HEK293 (cell line): ENCODE results near the gene MBOAT7.

Experiments
- CTCF ChIP-seq: fragments of 450-650 bp; formaldehyde crosslinking; IDR thresholded peaks from 2 replicates; pipeline ENCODE4 v1.5.1; 2016; ENCODE audit warnings: missing biosample characterization, missing genetic modification characterization
- FEZF1 ChIP-seq: fragments of 450-650 bp; formaldehyde crosslinking; IDR thresholded peaks from 2 replicates; pipeline ENCODE4 v1.5.1; 2016; ENCODE audit warnings: missing biosample characterization, missing genetic modification characterization
- KLF9 ChIP-seq: fragments of 450-650 bp; formaldehyde crosslinking; IDR thresholded peaks from 2 replicates; pipeline ENCODE4 v1.5.1; 2016; ENCODE audit warnings: missing biosample characterization, missing genetic modification characterization, low read depth
- MEIS1 ChIP-seq: sonication (generic); formaldehyde crosslinking; IDR thresholded peaks from 2 replicates; pipeline ENCODE4 v1.8.1; 2022; ENCODE audit warnings: missing genetic modification reagents, mild to moderate bottlenecking, borderline replicate concordance
- SP3 ChIP-seq: fragments of 450-650 bp; formaldehyde crosslinking; IDR thresholded peaks from 2 replicates; pipeline ENCODE4 v1.5.1; 2016; ENCODE audit warnings: missing biosample characterization, missing genetic modification characterization
- TCF7L2 ChIP-seq: IDR thresholded peaks from 2 replicates; pipeline ENCODE4 v1.6.1; 2011; ENCODE audit warnings: low read depth, mild to moderate bottlenecking, inconsistent platforms, low read length, moderate library complexity, borderline replicate concordance
- WT1 ChIP-seq: fragments of 450-650 bp; formaldehyde crosslinking; IDR thresholded peaks from 2 replicates; pipeline ENCODE4 v1.5.1; 2016; ENCODE audit warnings: missing biosample characterization, missing genetic modification characterization
- ZBTB44 ChIP-seq: fragments of 450-650 bp; IDR thresholded peaks from 2 replicates; pipeline ENCODE4 v1.5.1; 2018; ENCODE audit warnings: missing biosample characterization, mild to moderate bottlenecking, missing genetic modification characterization
- ZNF274 ChIP-seq, 2 experiments: fragments of 200-500 bp in 1 of 2; fragments of 450-650 bp in 1 of 2; sonication (Bioruptor generic) in 1 of 2; formaldehyde crosslinking in 1 of 2; IDR thresholded peaks; 2 replicates each; pipeline versions ENCODE4 v1.5.1 to v1.6.1; 2014 to 2016; ENCODE audit warnings: borderline replicate concordance in 1 of 2, inconsistent platforms in 1 of 2, low read length in 1 of 2, missing biosample characterization in 1 of 2, missing genetic modification characterization in 1 of 2
- ZNF654 ChIP-seq: fragments of 450-650 bp; formaldehyde crosslinking; IDR thresholded peaks from 2 replicates; pipeline ENCODE4 v1.5.1; 2016; ENCODE audit warnings: low read depth, missing biosample characterization, missing genetic modification characterization
- ZNF830 ChIP-seq: fragments of 450-650 bp; IDR thresholded peaks from 2 replicates; pipeline ENCODE4 v1.5.0; 2018; ENCODE audit warnings: missing biosample characterization, missing genetic modification characterization, low read depth, mild to moderate bottlenecking, moderate library complexity
- ZNF843 ChIP-seq: fragments of 450-650 bp; formaldehyde crosslinking; IDR thresholded peaks from 2 replicates; pipeline ENCODE4 v1.5.1; 2016; ENCODE audit warnings: missing biosample characterization, missing genetic modification characterization

GRCh38 chr19:54172471-54173358, 16.7 kb downstream of the MBOAT7 start, which contains the start of gene TMC4:
- TF ChIP-seq ZNF654 (tag by site-specific recombination) = no peak
- no peak for TF ChIP-seq CTCF (tag by site-specific recombination)
- no peak for TF ChIP-seq WT1 (tag by site-specific recombination)
- no peak for TF ChIP-seq ZNF843 (tag by site-specific recombination)
- TF ChIP-seq MEIS1 = no peak
- no peak for TF ChIP-seq FEZF1 (tag by site-specific recombination)
- no peak for TF ChIP-seq ZNF830 (tag by site-specific recombination)
- TF ChIP-seq ZNF274 (IDR thresholded peaks at IDR 0.05; ENCODE audit: low read length) = no peak
- TF ChIP-seq ZNF274 (tag by site-specific recombination; IDR thresholded peaks at IDR 0.05; ENCODE audit: borderline replicate concordance) = no peak
- TF ChIP-seq TCF7L2 = no peak
- TF ChIP-seq KLF9 = no peak
- peak; percentile 38 for TF ChIP-seq SP3 (tag by site-specific recombination)
- no peak for TF ChIP-seq ZBTB44 (tag by site-specific recombination)
